Measurements from ENCODE around the gene HEATR1. TPM values are rescaled to one million over a fixed set of nuclear protein-coding genes. Genes with fewer than 3 reads are reported as not detected.
A peak's percentile ranks its signal among the peaks of the same experiment; 100 is the strongest.

The HEATR1 gene
- total and polyA plus RNA-seq, 4 donors = 3.3 to 19.4 (median 9.6) TPM

- Histone ChIP-seq H3K9ac (ENCODE audit: low read depth in 1 of 2, low read length in 2 of 2) (peak within 1 kb of the TSS; percentile 51 to 97), H3K4me1 (ENCODE audit: control insufficient read depth in 4 of 4, insufficient read depth in 4 of 4, low read length in 3 of 4) (peaks cover 1 to 20% (median 16%) of the 10 kb centered on the region in 4 donors), H3K36me3 (ENCODE audit: control insufficient read depth in 4 of 4, insufficient read depth in 3 of 4, low read depth in 1 of 4, low read length in 3 of 4) (peaks cover 7 to 16% (median 13%) of the 10 kb centered on the region in 4 donors), H3K27me3 (ENCODE audit: control insufficient read depth in 4 of 4, insufficient read depth in 4 of 4, low read length in 3 of 4) (no peaks in the 10 kb centered on the region), H3K4me3 (ENCODE audit: low read depth in 1 of 3, low read length in 3 of 3) (peak within 1 kb of the TSS; percentile 83 to 99 (median 87)), H3K9me3 (ENCODE audit: control insufficient read depth in 4 of 4, low read length in 3 of 4) (no peaks in the 10 kb centered on the region), H3K27ac (ENCODE audit: low read depth in 1 of 2, low read length in 2 of 2) (peak within 1 kb of the TSS; percentile 98 to 100)
- TF ChIP-seq, protein P1, sequence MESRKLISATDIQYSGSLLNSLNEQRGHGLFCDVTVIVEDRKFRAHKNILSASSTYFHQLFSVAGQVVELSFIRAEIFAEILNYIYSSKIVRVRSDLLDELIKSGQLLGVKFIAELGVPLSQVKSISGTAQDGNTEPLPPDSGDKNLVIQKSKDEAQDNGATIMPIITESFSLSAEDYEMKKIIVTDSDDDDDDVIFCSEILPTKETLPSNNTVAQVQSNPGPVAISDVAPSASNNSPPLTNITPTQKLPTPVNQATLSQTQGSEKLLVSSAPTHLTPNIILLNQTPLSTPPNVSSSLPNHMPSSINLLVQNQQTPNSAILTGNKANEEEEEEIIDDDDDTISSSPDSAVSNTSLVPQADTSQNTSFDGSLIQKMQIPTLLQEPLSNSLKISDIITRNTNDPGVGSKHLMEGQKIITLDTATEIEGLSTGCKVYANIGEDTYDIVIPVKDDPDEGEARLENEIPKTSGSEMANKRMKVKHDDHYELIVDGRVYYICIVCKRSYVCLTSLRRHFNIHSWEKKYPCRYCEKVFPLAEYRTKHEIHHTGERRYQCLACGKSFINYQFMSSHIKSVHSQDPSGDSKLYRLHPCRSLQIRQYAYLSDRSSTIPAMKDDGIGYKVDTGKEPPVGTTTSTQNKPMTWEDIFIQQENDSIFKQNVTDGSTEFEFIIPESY (IDR thresholded peaks at IDR 0.05) = peak; percentile 51
- TF ChIP-seq EGR1 (IDR thresholded peaks at IDR 0.05; ENCODE audit: low read depth in 2 of 2) (peak; percentile 92 to 94), REST (IDR thresholded peaks at IDR 0.05) (no peak), HNF4A (conservative IDR thresholded peaks at IDR 0.05) (peak in 1 of 2 donors; percentile 18), NR2F2 (IDR thresholded peaks at IDR 0.05) (peak; percentile 33), TAF1 (conservative IDR thresholded peaks at IDR 0.05) (no peak), GABPA (IDR thresholded peaks at IDR 0.05 in 1 of 2, conservative IDR thresholded peaks at IDR 0.05 in 1 of 2) (peak in 1 of 2 donors; percentile 62), RAD21 (IDR thresholded peaks at IDR 0.05) (peak in 1 of 2 donors; percentile 45), RXRA (IDR thresholded peaks at IDR 0.05) (peak in 1 of 2 donors; percentile 8)
- TF ChIP-seq, protein P2, sequence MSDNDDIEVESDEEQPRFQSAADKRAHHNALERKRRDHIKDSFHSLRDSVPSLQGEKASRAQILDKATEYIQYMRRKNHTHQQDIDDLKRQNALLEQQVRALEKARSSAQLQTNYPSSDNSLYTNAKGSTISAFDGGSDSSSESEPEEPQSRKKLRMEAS (IDR thresholded peaks at IDR 0.05) = peak; percentile 42
- DNase-seq (ENCODE audit: low spot score) = peak; percentile 86
- under 1% methylated on average over 35 of the region's 35 CpGs for WGBS
Observed at GRCh38 chr1:236523704-236524141, 80.6 kb downstream of the HEATR1 start, which contains the start of gene LGALS8. Gene LGALS8 (plus strand): TSS chr1:236523982. CDS start chr1:236526071, 2,089 bp downstream.

GRCh38 chr1:236522937-236523703 is 81.2 kb downstream of the HEATR1 start:
- Histone ChIP-seq H3K27ac (ENCODE audit: low read depth in 1 of 2, low read length in 2 of 2) (peak overlapping the region; percentile 98 to 100), H3K4me1 (ENCODE audit: control insufficient read depth in 4 of 4, insufficient read depth in 4 of 4, low read length in 3 of 4) (peaks cover 1 to 20% (median 16%) of the 10 kb centered on the region in 4 donors), H3K27me3 (ENCODE audit: control insufficient read depth in 4 of 4, insufficient read depth in 4 of 4, low read length in 3 of 4) (no peaks in the 10 kb centered on the region), H3K9me3 (ENCODE audit: control insufficient read depth in 4 of 4, low read length in 3 of 4) (no peaks in the 10 kb centered on the region), H3K36me3 (ENCODE audit: control insufficient read depth in 4 of 4, insufficient read depth in 3 of 4, low read depth in 1 of 4, low read length in 3 of 4) (peaks cover 4 to 16% (median 13%) of the 10 kb centered on the region in 4 donors), H3K4me3 (ENCODE audit: low read depth in 1 of 3, low read length in 3 of 3) (peak overlapping the region; percentile 83 to 99 (median 87)), H3K9ac (ENCODE audit: low read depth in 1 of 2, low read length in 2 of 2) (peak overlapping the region in 1 of 2 donors; percentile 97)
- WGBS = 8% methylated on average over 26 of the region's 26 CpGs
- no peak for DNase-seq (ENCODE audit: low spot score)
- TF ChIP-seq FOXA2 (IDR thresholded peaks at IDR 0.05) = peak; percentile 49
- TF ChIP-seq FOXA1 (IDR thresholded peaks at IDR 0.05) = no peak
- TF ChIP-seq, protein P2 (IDR thresholded peaks at IDR 0.05) = peak; percentile 23
- TF ChIP-seq SP1 (IDR thresholded peaks at IDR 0.05) = peak; percentile 34
- peak; percentile 34 for TF ChIP-seq NR2F2 (IDR thresholded peaks at IDR 0.05)
- TF ChIP-seq RXRA (IDR thresholded peaks at IDR 0.05) = peak in 1 of 2 donors; percentile 63
- TF ChIP-seq, protein P3, sequence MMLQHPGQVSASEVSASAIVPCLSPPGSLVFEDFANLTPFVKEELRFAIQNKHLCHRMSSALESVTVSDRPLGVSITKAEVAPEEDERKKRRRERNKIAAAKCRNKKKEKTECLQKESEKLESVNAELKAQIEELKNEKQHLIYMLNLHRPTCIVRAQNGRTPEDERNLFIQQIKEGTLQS (IDR thresholded peaks at IDR 0.05) = no peak
- TF ChIP-seq, protein P4, sequence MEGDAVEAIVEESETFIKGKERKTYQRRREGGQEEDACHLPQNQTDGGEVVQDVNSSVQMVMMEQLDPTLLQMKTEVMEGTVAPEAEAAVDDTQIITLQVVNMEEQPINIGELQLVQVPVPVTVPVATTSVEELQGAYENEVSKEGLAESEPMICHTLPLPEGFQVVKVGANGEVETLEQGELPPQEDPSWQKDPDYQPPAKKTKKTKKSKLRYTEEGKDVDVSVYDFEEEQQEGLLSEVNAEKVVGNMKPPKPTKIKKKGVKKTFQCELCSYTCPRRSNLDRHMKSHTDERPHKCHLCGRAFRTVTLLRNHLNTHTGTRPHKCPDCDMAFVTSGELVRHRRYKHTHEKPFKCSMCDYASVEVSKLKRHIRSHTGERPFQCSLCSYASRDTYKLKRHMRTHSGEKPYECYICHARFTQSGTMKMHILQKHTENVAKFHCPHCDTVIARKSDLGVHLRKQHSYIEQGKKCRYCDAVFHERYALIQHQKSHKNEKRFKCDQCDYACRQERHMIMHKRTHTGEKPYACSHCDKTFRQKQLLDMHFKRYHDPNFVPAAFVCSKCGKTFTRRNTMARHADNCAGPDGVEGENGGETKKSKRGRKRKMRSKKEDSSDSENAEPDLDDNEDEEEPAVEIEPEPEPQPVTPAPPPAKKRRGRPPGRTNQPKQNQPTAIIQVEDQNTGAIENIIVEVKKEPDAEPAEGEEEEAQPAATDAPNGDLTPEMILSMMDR (IDR thresholded peaks at IDR 0.05; ENCODE audit: low read depth, low read length, missing input control) = no peak
- TF ChIP-seq HNF4G (IDR thresholded peaks at IDR 0.05) = no peak
- TF ChIP-seq, protein P1 (IDR thresholded peaks at IDR 0.05) = no peak
- TF ChIP-seq JUND (IDR thresholded peaks at IDR 0.05) = peak in 1 of 2 donors; percentile 45
- no peak for TF ChIP-seq GABPA (IDR thresholded peaks at IDR 0.05 in 1 of 2, conservative IDR thresholded peaks at IDR 0.05 in 1 of 2)
- TF ChIP-seq HNF4A (conservative IDR thresholded peaks at IDR 0.05) = peak in 1 of 2 donors; percentile 68
- peak; percentile 71 for TF ChIP-seq YY1 (IDR thresholded peaks at IDR 0.05)

Measured in liver (tissue), 9 donors.